Esophagus squamous epithelium (tissue), 4 donors: ENCODE data around the gene MROH2A.

Experiments
- POLR2A ChIP-seq, 4 donors: fragments of 450-650 bp; IDR thresholded peaks; one replicate each; pipeline ENCODE4 v1.6.1; 2017; ENCODE audit warnings: antibody characterized with exemption in 4 of 4, mild to moderate bottlenecking in 4 of 4, moderate library complexity in 3 of 4
- TF ChIP-seq, protein P1 (sequence below), 6 experiments: fragments of 450-650 bp in 4 of 6; fragments of 200-600 bp in 2 of 6; sonication (generic) in 2 of 6; IDR thresholded peaks; one replicate each; pipeline ENCODE4 v1.5.1; 2016 to 2019; ENCODE audit warnings: antibody characterized with exemption in 6 of 6, mild to moderate bottlenecking in 4 of 6, moderate library complexity in 4 of 6

DNA sequence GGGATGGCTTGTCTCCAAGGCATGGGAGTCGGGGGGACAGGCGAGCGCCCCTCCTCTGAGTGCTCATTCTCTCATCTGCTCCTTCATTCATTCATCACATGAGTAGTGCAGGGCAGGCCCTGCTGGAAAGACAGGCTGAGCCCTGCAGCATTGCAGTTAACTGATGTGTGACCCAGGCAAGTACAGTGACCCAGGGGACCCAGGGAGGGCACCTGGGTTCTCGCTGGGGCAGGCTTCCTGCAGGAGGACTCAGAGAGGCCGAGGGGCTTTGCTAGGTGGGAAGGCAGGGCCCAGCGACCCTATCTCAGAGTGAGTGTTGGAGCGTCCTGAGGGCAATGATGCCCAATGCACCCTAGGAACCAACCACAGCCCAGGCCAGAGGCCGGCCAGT, 45.6 kb downstream of the MROH2A start:
- TF ChIP-seq, protein P1, sequence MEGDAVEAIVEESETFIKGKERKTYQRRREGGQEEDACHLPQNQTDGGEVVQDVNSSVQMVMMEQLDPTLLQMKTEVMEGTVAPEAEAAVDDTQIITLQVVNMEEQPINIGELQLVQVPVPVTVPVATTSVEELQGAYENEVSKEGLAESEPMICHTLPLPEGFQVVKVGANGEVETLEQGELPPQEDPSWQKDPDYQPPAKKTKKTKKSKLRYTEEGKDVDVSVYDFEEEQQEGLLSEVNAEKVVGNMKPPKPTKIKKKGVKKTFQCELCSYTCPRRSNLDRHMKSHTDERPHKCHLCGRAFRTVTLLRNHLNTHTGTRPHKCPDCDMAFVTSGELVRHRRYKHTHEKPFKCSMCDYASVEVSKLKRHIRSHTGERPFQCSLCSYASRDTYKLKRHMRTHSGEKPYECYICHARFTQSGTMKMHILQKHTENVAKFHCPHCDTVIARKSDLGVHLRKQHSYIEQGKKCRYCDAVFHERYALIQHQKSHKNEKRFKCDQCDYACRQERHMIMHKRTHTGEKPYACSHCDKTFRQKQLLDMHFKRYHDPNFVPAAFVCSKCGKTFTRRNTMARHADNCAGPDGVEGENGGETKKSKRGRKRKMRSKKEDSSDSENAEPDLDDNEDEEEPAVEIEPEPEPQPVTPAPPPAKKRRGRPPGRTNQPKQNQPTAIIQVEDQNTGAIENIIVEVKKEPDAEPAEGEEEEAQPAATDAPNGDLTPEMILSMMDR (IDR thresholded peaks at IDR 0.05): no peak
- TF ChIP-seq POLR2A (IDR thresholded peaks at IDR 0.05): no peak
